Amniotic epithelial cell (primary cell): ENCODE measurements around the gene TULP4.

Source experiments
- DNase-seq: peaks from one replicate; pipeline ENCODE4 v3.0.0-alpha.2; 2010; ENCODE audit warnings: low read depth

TULP4 gene

GRCh38 chr6:158419339-158419909 lies 107.2 kb downstream of the TULP4 start:
- no peak for DNase-seq

GRCh38 chr6:158421381-158421780 lies 109.1 kb downstream of the TULP4 start:
- DNase-seq: no peak

GRCh38 chr6:158422629-158423238 lies 110.5 kb downstream of the TULP4 start:
- no peak for DNase-seq

- no peak for DNase-seq
Observed at GRCh38 chr6:158431036-158431435, 118.8 kb downstream of the TULP4 start.

GRCh38 chr6:158431560-158431959 lies 119.3 kb downstream of the TULP4 start:
- no peak for DNase-seq

- DNase-seq: peak; percentile 62
Observed at GRCh38 chr6:158437571-158437970, 125.3 kb downstream of the TULP4 start.

- DNase-seq: no peak
Observed at GRCh38 chr6:158438226-158438625, 126.0 kb downstream of the TULP4 start.

- DNase-seq: peak; percentile 36
Observed at GRCh38 chr6:158439255-158439654, 127.0 kb downstream of the TULP4 start.

- DNase-seq: no peak
Observed at GRCh38 chr6:158441716-158442215, 129.5 kb downstream of the TULP4 start.

GRCh38 chr6:158442306-158442705 lies 130.0 kb downstream of the TULP4 start:
- DNase-seq: no peak

GRCh38 chr6:158445426-158446085 lies 133.3 kb downstream of the TULP4 start:
- DNase-seq: peak; percentile 24

- no peak for DNase-seq
Observed at GRCh38 chr6:158448856-158449255, 136.6 kb downstream of the TULP4 start.

- DNase-seq: no peak
Observed at GRCh38 chr6:158452191-158452590, 139.9 kb downstream of the TULP4 start.

GRCh38 chr6:158457131-158457530 lies 144.9 kb downstream of the TULP4 start:
- no peak for DNase-seq

- DNase-seq: peak; percentile 62
Observed at GRCh38 chr6:158457616-158458278, 145.5 kb downstream of the TULP4 start.

GRCh38 chr6:158459726-158460125 lies 147.5 kb downstream of the TULP4 start:
- DNase-seq: no peak

GRCh38 chr6:158460602-158461169 lies 148.4 kb downstream of the TULP4 start:
- DNase-seq: peak; percentile 51

- DNase-seq: peak; percentile 93
Observed at GRCh38 chr6:158461954-158462353, 149.7 kb downstream of the TULP4 start.

- no peak for DNase-seq
Observed at GRCh38 chr6:158464483-158464882, 152.2 kb downstream of the TULP4 start.

- DNase-seq: no peak
Observed at GRCh38 chr6:158465257-158465656, 153.0 kb downstream of the TULP4 start.

- DNase-seq: no peak
Observed at GRCh38 chr6:158465747-158466146, 153.5 kb downstream of the TULP4 start.

- DNase-seq: peak; percentile 14
Observed at GRCh38 chr6:158467923-158468322, 155.7 kb downstream of the TULP4 start.
